Activated CD4-positive, alpha-beta T cell treated with anti-CD3 and anti-CD28 coated beads for 36 hours (primary cell): ENCODE data around the gene SERGEF. TPM values are rescaled to one million over a fixed set of nuclear protein-coding genes. Genes with fewer than 3 reads are reported as not detected.

ENCODE experiments used
- ATAC-seq: fragments of 200-7000 bp; cut with Tn5 transposase; one replicate; pipeline ENCODE4 v1.10.0; 2021; ENCODE audit warnings: mild to moderate bottlenecking, moderate library complexity
- CTCF ChIA-PET: fragments of 350-600 bp; sonication (Branson Sonifier 250); formaldehyde crosslinking; loops from one replicate; lab custom pipeline; 2021; ENCODE audit warnings: antibody characterized with exemption; lab: Charles Lee
- POLR2A ChIA-PET: fragments of 350-600 bp; sonication (Branson Sonifier 250); formaldehyde crosslinking; loops from one replicate; lab custom pipeline; 2021; ENCODE audit warnings: antibody characterized with exemption, inconsistent platforms; lab: Charles Lee
- DNase-seq: peaks from one replicate; pipeline ENCODE4 v3.0.0-alpha.2; 2020
- H3K27ac Mint-ChIP-seq: one replicate; pipeline ENCODE4 v1.8.0; 2021; ENCODE audit warnings: mixed read lengths
- H3K27me3 Mint-ChIP-seq: one replicate; pipeline ENCODE4 v1.8.0; 2021; ENCODE audit warnings: mixed read lengths
- H3K36me3 Mint-ChIP-seq: one replicate; pipeline ENCODE4 v1.8.0; 2021; ENCODE audit warnings: low read depth, mixed read lengths
- H3K4me1 Mint-ChIP-seq: one replicate; pipeline ENCODE4 v1.8.0; 2021; ENCODE audit warnings: mixed read lengths
- H3K4me3 Mint-ChIP-seq: one replicate; pipeline ENCODE4 v1.8.0; 2021; ENCODE audit warnings: mild to moderate bottlenecking, moderate library complexity, mixed read lengths
- H3K9me3 Mint-ChIP-seq: one replicate; pipeline ENCODE4 v1.8.0; 2021; ENCODE audit warnings: low read depth, mixed read lengths
- intact Hi-C, 2 experiments: fragments of 100-400 bp; cut with DNase I in 1 of 2; cut with micrococcal nuclease in 1 of 2; formaldehyde crosslinking; loops; one replicate each; pipeline versions ENCODE4 v1.14.2 to v1.15.1; 2022 to 2024; cut with DNase I, micrococcal nuclease
- total RNA-seq, 2 experiments: library from RNA; stranded (reverse); gene quantifications; one replicate each; pipeline ENCODE4 v1.2.3, GENCODE V29; 2021

Gene SERGEF
- total RNA-seq, 2 experiments from 2014 or later, result 47.5 to 57.5 TPM

- intact Hi-C loops, result no loop called here
- H3K36me3 Mint-ChIP-seq, result peaks cover under 1% of the 10 kb centered on the region
- no peaks in the 10 kb centered on the region for H3K9me3 Mint-ChIP-seq
- ChIA-PET POLR2A (no interaction called here), CTCF (no interaction called here)
- ATAC-seq (no peak), DNase-seq (no peak)
- H3K27me3 Mint-ChIP-seq, result no peaks in the 10 kb centered on the region
- no peaks in the 10 kb centered on the region for H3K4me1 Mint-ChIP-seq
- no peak overlapping the region for H3K27ac Mint-ChIP-seq
- no peak overlapping the region for H3K4me3 Mint-ChIP-seq
Measured at GRCh38 chr11:17796154-17796553, 216.7 kb downstream of the SERGEF start.

DNA sequence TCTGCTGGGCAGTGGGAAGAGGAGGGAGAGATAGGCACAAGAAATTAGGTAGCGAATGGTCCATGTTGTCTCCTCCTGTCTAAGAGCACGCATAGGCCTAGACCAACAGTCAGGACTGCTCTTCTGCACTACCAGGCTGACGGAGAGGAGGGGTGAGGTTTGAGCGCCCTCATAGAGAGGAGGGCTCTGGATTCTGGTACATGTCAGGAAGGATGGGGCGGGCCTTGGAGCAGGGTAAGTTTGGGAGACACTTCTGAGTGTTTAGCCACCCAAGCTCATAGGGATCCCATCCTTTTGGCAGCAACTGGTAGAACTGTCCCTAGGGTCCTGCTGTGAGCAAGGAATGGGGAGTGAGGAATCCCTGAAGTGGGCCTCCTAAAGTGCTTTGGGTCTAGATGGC, 217.9 kb downstream of the SERGEF start:
- ChIA-PET CTCF (no interaction called here), POLR2A (no interaction called here)
- H3K4me1 Mint-ChIP-seq, result no peaks in the 10 kb centered on the region
- no peak overlapping the region for H3K4me3 Mint-ChIP-seq
- intact Hi-C loops, result no loop called here
- ATAC-seq, result no peak
- no peaks in the 10 kb centered on the region for H3K27me3 Mint-ChIP-seq
- no peaks in the 10 kb centered on the region for H3K36me3 Mint-ChIP-seq
- H3K27ac Mint-ChIP-seq, result no peak overlapping the region
- no peak for DNase-seq
- H3K9me3 Mint-ChIP-seq, result no peaks in the 10 kb centered on the region

GRCh38 chr11:17793642-17794170, 219.1 kb downstream of the SERGEF start:
- POLR2A ChIA-PET, result no interaction called here

DNA sequence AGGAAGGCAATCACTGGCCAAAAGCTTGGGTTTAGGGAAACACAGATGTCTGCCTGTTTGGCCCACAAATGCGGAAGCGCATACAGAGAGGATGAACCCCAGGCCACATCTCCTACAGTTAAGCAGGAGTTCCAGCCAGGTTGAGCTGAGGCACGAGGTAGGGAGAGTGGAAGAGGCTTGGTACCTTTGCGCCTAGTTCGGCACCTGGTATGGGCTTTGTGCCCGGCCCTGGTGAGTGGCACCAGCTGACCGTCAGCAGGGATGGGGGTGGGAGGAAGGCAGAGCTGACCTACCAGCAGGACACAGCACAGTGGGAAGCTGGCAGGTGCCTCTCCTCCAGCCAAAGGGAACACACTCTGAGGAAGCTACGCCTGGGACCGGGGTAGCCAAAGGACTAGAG, 220.7 kb downstream of the SERGEF start:
- Mint-ChIP-seq H3K9me3 (no peaks in the 10 kb centered on the region), H3K27ac (no peak overlapping the region), H3K27me3 (no peaks in the 10 kb centered on the region), H3K4me3 (no peak overlapping the region), H3K36me3 (no peaks in the 10 kb centered on the region), H3K4me1 (no peaks in the 10 kb centered on the region)
- intact Hi-C loops, result no loop called here
- POLR2A ChIA-PET, result no interaction called here
- ATAC-seq, result no peak
- CTCF ChIA-PET, result no interaction called here
- DNase-seq, result no peak

More at GRCh38 chr11:17793642-17794170, 219.1 kb downstream of the SERGEF start:
- no peak for DNase-seq
- Mint-ChIP-seq H3K36me3 (no peaks in the 10 kb centered on the region), H3K4me3 (no peak overlapping the region), H3K9me3 (no peaks in the 10 kb centered on the region), H3K27me3 (no peaks in the 10 kb centered on the region), H3K27ac (no peak overlapping the region), H3K4me1 (no peaks in the 10 kb centered on the region)
- intact Hi-C loops, result no loop called here
- ATAC-seq, result no peak
- CTCF ChIA-PET, result interaction anchor here (0.6 kb wide), 1 partner anchor 34 kb away, joined by 3 read pairs; no protein-coding TSS in a partner anchor

DNA sequence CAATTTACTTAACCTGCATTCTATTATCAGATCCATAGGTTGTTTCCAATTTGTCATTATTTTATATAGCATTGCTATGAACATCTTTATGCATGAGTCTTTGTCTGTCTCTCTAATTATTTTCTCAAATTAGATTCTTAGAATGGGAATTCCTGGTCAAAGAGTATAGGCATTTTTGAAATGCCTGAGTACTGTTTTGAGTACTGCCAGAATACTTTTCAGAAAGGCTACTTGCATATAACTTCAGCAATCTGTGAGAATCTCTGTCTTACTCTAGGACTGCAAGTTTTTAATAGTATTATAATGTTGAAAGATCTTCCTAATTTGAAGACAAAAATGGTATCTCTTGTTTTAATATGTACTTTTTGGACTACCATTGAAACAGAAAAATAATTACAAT, 221.7 kb downstream of the SERGEF start:
- intact Hi-C loops, result no loop called here
- H3K27me3 Mint-ChIP-seq, result no peaks in the 10 kb centered on the region
- no peak overlapping the region for H3K27ac Mint-ChIP-seq
- no peaks in the 10 kb centered on the region for H3K9me3 Mint-ChIP-seq
- H3K4me1 Mint-ChIP-seq, result no peaks in the 10 kb centered on the region
- H3K4me3 Mint-ChIP-seq, result no peak overlapping the region
- CTCF ChIA-PET, result no interaction called here
- DNase-seq, result no peak
- no peak for ATAC-seq
- POLR2A ChIA-PET, result no interaction called here
- H3K36me3 Mint-ChIP-seq, result no peaks in the 10 kb centered on the region

- no peak overlapping the region for H3K4me3 Mint-ChIP-seq
- ChIA-PET POLR2A (no interaction called here), CTCF (no interaction called here)
- intact Hi-C loops, result no loop called here
- H3K4me1 Mint-ChIP-seq, result no peaks in the 10 kb centered on the region
- H3K9me3 Mint-ChIP-seq, result no peaks in the 10 kb centered on the region
- DNase-seq (no peak), ATAC-seq (no peak)
- H3K36me3 Mint-ChIP-seq, result no peaks in the 10 kb centered on the region
- H3K27me3 Mint-ChIP-seq, result no peaks in the 10 kb centered on the region
- no peak overlapping the region for H3K27ac Mint-ChIP-seq
Measured at GRCh38 chr11:17790453-17790852, 222.4 kb downstream of the SERGEF start.

DNA sequence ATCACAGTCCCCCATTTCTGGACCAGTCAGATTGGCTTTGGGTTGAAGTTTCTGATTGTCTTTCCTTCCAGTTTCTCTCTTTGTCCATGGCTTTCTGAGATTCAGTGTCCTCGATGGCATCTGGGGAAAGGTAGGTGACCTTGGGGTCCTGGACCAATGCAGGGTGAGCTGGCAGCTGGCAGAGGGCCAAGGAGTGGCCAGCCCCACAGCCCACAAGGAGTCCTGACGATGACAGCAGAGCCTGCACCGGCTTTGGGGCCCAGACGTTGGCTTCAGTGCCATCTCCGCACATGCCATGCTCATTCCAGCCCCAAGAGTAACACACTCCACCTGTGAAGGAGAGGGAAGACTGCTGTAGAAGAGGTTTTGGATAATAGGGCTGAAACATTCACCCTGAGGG, 224.8 kb downstream of the SERGEF start:
- DNase-seq (no peak), ATAC-seq (no peak)

GRCh38 chr11:17786824-17787525, 225.9 kb downstream of the SERGEF start:
- Mint-ChIP-seq H3K27me3 (no peaks in the 10 kb centered on the region), H3K9me3 (no peaks in the 10 kb centered on the region), H3K27ac (no peak overlapping the region), H3K4me3 (no peak overlapping the region), H3K36me3 (no peaks in the 10 kb centered on the region), H3K4me1 (no peaks in the 10 kb centered on the region)
- no peak for ATAC-seq
- ChIA-PET POLR2A (no interaction called here), CTCF (no interaction called here)
- no peak for DNase-seq
- intact Hi-C loops, result no loop called here

More for the DNA sequence above, 224.8 kb downstream of the SERGEF start:
- CTCF ChIA-PET, result no interaction called here
- H3K36me3 Mint-ChIP-seq, result no peaks in the 10 kb centered on the region
- intact Hi-C loops, result no loop called here
- no peaks in the 10 kb centered on the region for H3K27me3 Mint-ChIP-seq
- H3K4me3 Mint-ChIP-seq, result no peak overlapping the region
- POLR2A ChIA-PET, result no interaction called here
- H3K9me3 Mint-ChIP-seq, result no peaks in the 10 kb centered on the region
- no peak overlapping the region for H3K27ac Mint-ChIP-seq
- H3K4me1 Mint-ChIP-seq, result no peaks in the 10 kb centered on the region

DNA sequence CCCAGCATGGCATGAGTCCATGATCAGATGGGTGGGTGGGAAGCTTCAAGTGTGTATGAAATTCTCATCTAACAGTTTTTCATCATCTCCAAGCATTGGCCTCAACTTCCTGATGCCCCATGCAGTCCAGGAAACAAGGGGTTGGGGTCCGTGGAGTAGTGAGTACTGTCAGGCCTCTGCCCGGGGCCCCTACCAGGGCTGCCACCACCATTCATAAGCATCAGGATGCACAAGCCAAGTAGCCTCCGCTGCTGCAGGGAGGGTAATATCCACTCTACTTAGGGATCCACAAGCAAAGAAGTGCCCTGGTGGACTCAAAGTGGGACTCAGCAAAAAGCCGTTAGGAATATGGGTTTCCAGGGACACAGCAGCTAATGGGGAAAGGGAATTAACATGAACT, 229.0 kb downstream of the SERGEF start:
- no peak overlapping the region for H3K27ac Mint-ChIP-seq
- no peaks in the 10 kb centered on the region for H3K9me3 Mint-ChIP-seq
- no peaks in the 10 kb centered on the region for H3K27me3 Mint-ChIP-seq
- ChIA-PET POLR2A (no interaction called here), CTCF (interaction anchor here (0.8 to 0.9 kb wide), 2 partner anchors 53 to 873 kb away, joined by 3 to 4 read pairs; no protein-coding TSS in a partner anchor)
- ATAC-seq (no peak), DNase-seq (no peak)
- H3K4me1 Mint-ChIP-seq, result no peaks in the 10 kb centered on the region
- H3K4me3 Mint-ChIP-seq, result no peak overlapping the region
- no peaks in the 10 kb centered on the region for H3K36me3 Mint-ChIP-seq
- intact Hi-C loops, result no loop called here

- H3K4me1 Mint-ChIP-seq, result no peaks in the 10 kb centered on the region
- POLR2A ChIA-PET, result no interaction called here
Measured at GRCh38 chr11:17782603-17783337, 230.1 kb downstream of the SERGEF start.

GRCh38 chr11:17782145-17782544, 230.7 kb downstream of the SERGEF start:
- no peak overlapping the region for H3K27ac Mint-ChIP-seq
- DNase-seq (no peak), ATAC-seq (no peak)
- ChIA-PET CTCF (interaction anchor here (0.6 to 0.7 kb wide), 2 partner anchors 36 to 52 kb away, joined by 3 to 4 read pairs; no protein-coding TSS in a partner anchor), POLR2A (no interaction called here)
- no peaks in the 10 kb centered on the region for H3K27me3 Mint-ChIP-seq
- H3K36me3 Mint-ChIP-seq, result no peaks in the 10 kb centered on the region
- no peaks in the 10 kb centered on the region for H3K9me3 Mint-ChIP-seq
- intact Hi-C loops, result no loop called here
- no peaks in the 10 kb centered on the region for H3K4me1 Mint-ChIP-seq
- no peak overlapping the region for H3K4me3 Mint-ChIP-seq

More at GRCh38 chr11:17782603-17783337, 230.1 kb downstream of the SERGEF start:
- Mint-ChIP-seq H3K27ac (no peak overlapping the region), H3K4me3 (no peak overlapping the region), H3K9me3 (no peaks in the 10 kb centered on the region), H3K27me3 (no peaks in the 10 kb centered on the region), H3K36me3 (no peaks in the 10 kb centered on the region)
- intact Hi-C loops, result no loop called here
- DNase-seq (no peak), ATAC-seq (no peak)
- CTCF ChIA-PET, result interaction anchor here (0.6 to 0.7 kb wide), 2 partner anchors 36 to 52 kb away, joined by 3 to 4 read pairs; no protein-coding TSS in a partner anchor
